ENCODE data around the gene ENAH. TPM values are rescaled to one million over a fixed set of nuclear protein-coding genes. Genes with fewer than 3 reads are reported as not detected.
"Not testable (repeated sequence)": the region's sequence is repeated elsewhere in the genome, so short reads cannot be mapped to it uniquely, and the experiment has no call there.

The ENAH gene
- total RNA-seq, 1 experiment from 2014 or later, result 420 TPM

GRCh38 chr1:225660544-225660946, 7.6 kb upstream of the ENAH start:
- BruUV-seq (replicated peaks), result no TSS peak
- Mint-ChIP-seq H3K4me3 (ENCODE audit: unreplicated experiment) (no peak overlapping the region), H3K4me1 (ENCODE audit: insufficient read depth, unreplicated experiment) (peaks cover 22% of the 10 kb centered on the region), H3K27me3 (ENCODE audit: insufficient read depth, unreplicated experiment) (no peaks in the 10 kb centered on the region), H3K9me3 (ENCODE audit: unreplicated experiment) (no peaks in the 10 kb centered on the region), H3K36me3 (ENCODE audit: insufficient read depth, unreplicated experiment) (no peaks in the 10 kb centered on the region), H3K27ac (ENCODE audit: low read depth, unreplicated experiment) (no peak overlapping the region)
- ChIA-PET POLR2A (interaction anchor here (0.7 to 10.7 kb wide), 8 partner anchors 8 to 338 kb away, joined by 3 to 243 read pairs (median 7); partner anchors contain the start of genes ENAH and LBR), CTCF (interaction anchor here (0.7 to 7.8 kb wide), 5 partner anchors 76 to 185 kb away, joined by 3 to 68 read pairs (median 4); no protein-coding TSS in a partner anchor)
- intact Hi-C loops (cut with micrococcal nuclease), result no loop called here
- no peak for DNase-seq (ENCODE audit: unreplicated experiment)
- TF ChIP-seq CTCF (IDR thresholded peaks at IDR 0.05; ENCODE audit: unreplicated experiment), result no peak

GRCh38 chr1:225658041-225658440, 5.1 kb upstream of the ENAH start:
- peaks cover 7% of the 10 kb centered on the region for H3K36me3 Mint-ChIP-seq (ENCODE audit: insufficient read depth, unreplicated experiment)
- H3K4me3 Mint-ChIP-seq (ENCODE audit: unreplicated experiment), result no peak overlapping the region
- no peaks in the 10 kb centered on the region for H3K27me3 Mint-ChIP-seq (ENCODE audit: insufficient read depth, unreplicated experiment)
- H3K4me1 Mint-ChIP-seq (ENCODE audit: insufficient read depth, unreplicated experiment), result peaks cover 40% of the 10 kb centered on the region
- H3K27ac Mint-ChIP-seq (ENCODE audit: low read depth, unreplicated experiment), result peak overlapping the region; percentile 71
- no peaks in the 10 kb centered on the region for H3K9me3 Mint-ChIP-seq (ENCODE audit: unreplicated experiment)
- BruUV-seq (replicated peaks), result no TSS peak
- TF ChIP-seq CTCF (IDR thresholded peaks at IDR 0.05; ENCODE audit: unreplicated experiment), result no peak
- POLR2A ChIA-PET, result interaction anchor here (0.6 to 10.7 kb wide), 15 partner anchors 9 to 120 kb away, joined by 3 to 243 read pairs (median 4); partner anchors contain the start of gene SRP9
- DNase-seq (ENCODE audit: unreplicated experiment), result no peak
- CTCF ChIA-PET, result interaction anchor here (0.8 to 7.8 kb wide), 9 partner anchors 8 to 183 kb away, joined by 3 to 68 read pairs (median 3); no protein-coding TSS in a partner anchor
- intact Hi-C loops (cut with micrococcal nuclease), result loop anchor here (5.0 kb wide), 2 partner anchors 44 to 404 kb away; partner anchors contain the start of gene H3-3A

GRCh38 chr1:225657462-225657989, 4.6 kb upstream of the ENAH start:
- H3K9me3 Mint-ChIP-seq (ENCODE audit: unreplicated experiment), result no peaks in the 10 kb centered on the region
- BruUV-seq (replicated peaks), result no TSS peak
- peaks cover 7% of the 10 kb centered on the region for H3K36me3 Mint-ChIP-seq (ENCODE audit: insufficient read depth, unreplicated experiment)
- ChIA-PET CTCF (interaction anchor here (0.6 to 7.8 kb wide), 13 partner anchors 9 to 306 kb away, joined by 3 to 68 read pairs (median 3); partner anchors contain the start of gene SRP9), POLR2A (interaction anchor here (0.6 to 10.7 kb wide), 16 partner anchors 9 to 120 kb away, joined by 3 to 243 read pairs (median 4); partner anchors contain the start of gene SRP9)
- H3K27me3 Mint-ChIP-seq (ENCODE audit: insufficient read depth, unreplicated experiment), result no peaks in the 10 kb centered on the region
- intact Hi-C loops (cut with micrococcal nuclease), result loop anchor here (5.0 kb wide), 2 partner anchors 45 to 405 kb away; partner anchors contain the start of gene H3-3A
- peaks cover 40% of the 10 kb centered on the region for H3K4me1 Mint-ChIP-seq (ENCODE audit: insufficient read depth, unreplicated experiment)
- DNase-seq (ENCODE audit: unreplicated experiment), result peak; percentile 94
- peak overlapping the region; percentile 71 for H3K27ac Mint-ChIP-seq (ENCODE audit: low read depth, unreplicated experiment)
- TF ChIP-seq CTCF (IDR thresholded peaks at IDR 0.05; ENCODE audit: unreplicated experiment), result no peak
- no peak overlapping the region for H3K4me3 Mint-ChIP-seq (ENCODE audit: unreplicated experiment)

- Mint-ChIP-seq H3K4me1 (ENCODE audit: insufficient read depth, unreplicated experiment) (peaks cover 41% of the 10 kb centered on the region), H3K36me3 (ENCODE audit: insufficient read depth, unreplicated experiment) (peaks cover 15% of the 10 kb centered on the region), H3K27ac (ENCODE audit: low read depth, unreplicated experiment) (peak overlapping the region; percentile 94)
- POLR2A ChIA-PET, result interaction anchor here (0.6 to 10.7 kb wide), 37 partner anchors 12 to 407 kb away, joined by 3 to 243 read pairs (median 7); partner anchors contain the start of genes EPHX1, H3-3A, PYCR2 and SRP9
- not testable (repeated sequence) for H3K9me3 Mint-ChIP-seq (ENCODE audit: unreplicated experiment); H3K4me3 Mint-ChIP-seq (ENCODE audit: unreplicated experiment); H3K27me3 Mint-ChIP-seq (ENCODE audit: insufficient read depth, unreplicated experiment); DNase-seq (ENCODE audit: unreplicated experiment); BruUV-seq (replicated peaks)
- intact Hi-C loops (cut with micrococcal nuclease), result loop anchor here (5.0 kb wide), 2 partner anchors 46 to 406 kb away; partner anchors contain the start of gene H3-3A
- CTCF ChIA-PET, result interaction anchor here (0.6 to 7.8 kb wide), 10 partner anchors 11 to 181 kb away, joined by 3 to 68 read pairs (median 6); partner anchors contain the start of gene SRP9
Observed at GRCh38 chr1:225656259-225656655, 3.3 kb upstream of the ENAH start.

Measured in MCF 10A (cell line).